ENCODE measurements around the gene PSD2.

PSD2 gene

GRCh38 chr5:139765409-139766217 lies 30.0 kb upstream of the PSD2 start:
- Histone ChIP-seq H3K4me3 (replicated peaks; ENCODE audit: insufficient read depth, low read length) (peak overlapping the region; percentile 47), H3K27ac (replicated peaks) (no peak overlapping the region), H3K27me3 (ENCODE audit: insufficient read depth, poor library complexity, severe bottlenecking) (peaks cover 3% of the 10 kb centered on the region)
- TF ChIP-seq GABPA (IDR thresholded peaks at IDR 0.05; ENCODE audit: low read depth) (no peak), POLR2AphosphoS5 (IDR thresholded peaks at IDR 0.05; ENCODE audit: low read depth) (no peak), CTCF (IDR thresholded peaks at IDR 0.05; ENCODE audit: insufficient read depth, low read length) (no peak), SPI1 (IDR thresholded peaks at IDR 0.05; ENCODE audit: borderline replicate concordance, low read depth) (no peak), REST (IDR thresholded peaks at IDR 0.05; ENCODE audit: insufficient replicate concordance, low read depth) (no peak)
- DNase-seq (ENCODE audit: low read depth in 1 of 2, low spot score in 1 of 2) = peak in 1 of 2 experiments; percentile 50

GRCh38 chr5:139767960-139768359 lies 27.6 kb upstream of the PSD2 start:
- no peak overlapping the region for H3K4me3 ChIP-seq (replicated peaks; ENCODE audit: insufficient read depth, low read length)
- no peak for DNase-seq (ENCODE audit: low read depth in 1 of 2, low spot score in 1 of 2)
- no peak overlapping the region for H3K27ac ChIP-seq (replicated peaks)
- no peak for TF ChIP-seq GABPA (IDR thresholded peaks at IDR 0.05; ENCODE audit: low read depth)
- TF ChIP-seq POLR2AphosphoS5 (IDR thresholded peaks at IDR 0.05; ENCODE audit: low read depth) = no peak
- TF ChIP-seq CTCF (IDR thresholded peaks at IDR 0.05; ENCODE audit: insufficient read depth, low read length) = no peak
- no peak for TF ChIP-seq SPI1 (IDR thresholded peaks at IDR 0.05; ENCODE audit: borderline replicate concordance, low read depth)
- TF ChIP-seq REST (IDR thresholded peaks at IDR 0.05; ENCODE audit: insufficient replicate concordance, low read depth) = no peak
- H3K27me3 ChIP-seq (ENCODE audit: insufficient read depth, poor library complexity, severe bottlenecking) = peaks cover 3% of the 10 kb centered on the region

- peaks cover under 1% of the 10 kb centered on the region for H3K27me3 ChIP-seq (ENCODE audit: insufficient read depth, poor library complexity, severe bottlenecking)
- no peak for DNase-seq (ENCODE audit: low read depth in 1 of 2, low spot score in 1 of 2)
- H3K27ac ChIP-seq (replicated peaks) = no peak overlapping the region
- no peak overlapping the region for H3K4me3 ChIP-seq (replicated peaks; ENCODE audit: insufficient read depth, low read length)
- no peak for TF ChIP-seq POLR2AphosphoS5 (IDR thresholded peaks at IDR 0.05; ENCODE audit: low read depth)
- no peak for TF ChIP-seq SPI1 (IDR thresholded peaks at IDR 0.05; ENCODE audit: borderline replicate concordance, low read depth)
- no peak for TF ChIP-seq CTCF (IDR thresholded peaks at IDR 0.05; ENCODE audit: insufficient read depth, low read length)
- TF ChIP-seq GABPA (IDR thresholded peaks at IDR 0.05; ENCODE audit: low read depth) = no peak
- no peak for TF ChIP-seq REST (IDR thresholded peaks at IDR 0.05; ENCODE audit: insufficient replicate concordance, low read depth)
Measured at GRCh38 chr5:139768807-139769465, 26.7 kb upstream of the PSD2 start.

Data from HL-60 (cell line).